KMS-11 (cell line): ENCODE data around the gene HMSD.

Experiments used
- H2AFZ ChIP-seq: fragments of 200-600 bp; sonication (generic); 2 replicates; pipeline ENCODE4 v1.6.1; 2016; ENCODE audit warnings: antibody characterized with exemption, mixed run types, low read depth
- H3K27ac ChIP-seq: fragments of 200-600 bp; sonication (generic); 2 replicates; pipeline ENCODE4 v1.6.1; 2016; ENCODE audit warnings: mild to moderate bottlenecking, mixed run types
- H3K27me3 ChIP-seq: fragments of 200-600 bp; sonication (generic); 2 replicates; pipeline ENCODE4 v1.6.1; 2017; ENCODE audit warnings: mild to moderate bottlenecking, low read depth, mixed run types, moderate library complexity; ENCODE audit not compliant: insufficient read depth
- H3K36me3 ChIP-seq: fragments of 200-600 bp; sonication (generic); 2 replicates; pipeline ENCODE4 v1.6.1; 2017; ENCODE audit warnings: mild to moderate bottlenecking, mixed run types; ENCODE audit not compliant: insufficient read depth
- H3K4me1 ChIP-seq: fragments of 200-600 bp; sonication (generic); 2 replicates; pipeline ENCODE4 v1.6.1; 2016; ENCODE audit warnings: mild to moderate bottlenecking, low read depth, mixed run types; ENCODE audit not compliant: poor library complexity, severe bottlenecking
- H3K4me2 ChIP-seq: fragments of 200-600 bp; sonication (generic); 2 replicates; pipeline ENCODE4 v1.7.0; 2016; ENCODE audit warnings: mild to moderate bottlenecking, mixed run types
- H3K4me3 ChIP-seq: fragments of 200-600 bp; sonication (generic); IDR thresholded peaks from 2 replicates; pipeline ENCODE4 v1.6.1; 2017; ENCODE audit warnings: low read depth, low read length, mixed read lengths; ENCODE audit not compliant: insufficient read depth
- H3K79me2 ChIP-seq: fragments of 200-600 bp; sonication (generic); 2 replicates; pipeline ENCODE4 v1.6.1; 2016; ENCODE audit warnings: low read depth, mixed run types; ENCODE audit not compliant: insufficient read depth
- H3K9ac ChIP-seq: fragments of 200-600 bp; sonication (generic); 2 replicates; pipeline ENCODE4 v1.6.1; 2016; ENCODE audit warnings: mild to moderate bottlenecking, mixed run types
- H4K20me1 ChIP-seq: fragments of 200-600 bp; sonication (generic); 2 replicates; pipeline ENCODE4 v1.6.1; 2016; ENCODE audit warnings: mild to moderate bottlenecking, mixed run types; ENCODE audit not compliant: insufficient read depth
- TF ChIP-seq, protein P1 (sequence below): fragments of 200-600 bp; sonication (generic); conservative IDR thresholded peaks from 2 replicates; pipeline ENCODE4 v1.6.1; 2017; ENCODE audit warnings: low read depth, mild to moderate bottlenecking, antibody characterized with exemption, low read length, moderate library complexity, mixed read lengths

The HMSD gene, protein sequence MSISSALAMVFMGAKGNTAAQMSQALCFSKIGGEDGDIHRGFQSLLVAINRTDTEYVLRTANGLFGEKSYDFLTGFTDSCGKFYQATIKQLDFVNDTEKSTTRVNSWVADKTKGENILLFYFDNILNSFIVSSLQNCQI

DNA sequence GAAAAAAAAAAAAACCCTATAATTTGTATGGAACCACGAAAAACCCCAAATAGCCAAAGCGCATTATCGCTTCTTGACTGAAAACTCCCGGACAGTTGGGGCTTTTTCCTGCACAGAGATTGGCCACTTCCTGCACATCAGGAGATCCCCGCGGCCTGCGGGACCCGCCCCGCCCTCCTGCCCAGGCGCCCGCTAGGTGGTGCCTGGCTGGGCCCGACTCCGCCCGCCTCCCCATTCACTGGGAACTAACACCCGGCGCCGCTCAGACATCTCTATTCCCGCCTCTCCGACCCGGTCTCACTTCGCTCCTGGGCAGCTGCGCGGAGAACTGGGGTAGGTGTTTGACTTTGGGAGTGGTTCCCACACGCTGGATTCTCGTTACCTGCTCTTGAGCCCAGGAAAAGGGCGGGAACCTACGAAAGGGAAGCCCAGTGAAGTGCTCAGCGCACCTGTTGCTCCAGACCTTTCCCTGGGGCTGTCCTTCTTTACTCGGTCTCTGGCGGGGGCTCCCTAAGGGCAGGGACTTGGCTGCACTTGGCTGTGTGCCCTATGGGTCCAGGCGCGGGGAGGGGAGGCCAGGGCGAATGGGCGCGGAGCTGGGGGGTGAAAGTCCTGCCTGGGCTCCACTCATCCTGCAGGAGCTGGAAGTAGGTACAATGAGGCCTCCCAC is at the start of gene HMSD:
HMSD (plus strand) TSS at position 234 of the 670 bp plus-strand sequence. CDS start 4,155 bp downstream, outside the sequence.
- no peak within 1 kb of the TSS for H3K27ac ChIP-seq
- H3K27me3 ChIP-seq = no peaks in the 10 kb centered on the region
- H3K4me3 ChIP-seq = no peak within 1 kb of the TSS
- no peaks in the 10 kb centered on the region for H3K36me3 ChIP-seq
- H3K9ac ChIP-seq = no peak within 1 kb of the TSS
- H4K20me1 ChIP-seq = no peaks in the 10 kb centered on the region
- no peaks in the 10 kb centered on the region for H3K79me2 ChIP-seq
- no peak within 1 kb of the TSS for H3K4me2 ChIP-seq
- TF ChIP-seq, protein P1, sequence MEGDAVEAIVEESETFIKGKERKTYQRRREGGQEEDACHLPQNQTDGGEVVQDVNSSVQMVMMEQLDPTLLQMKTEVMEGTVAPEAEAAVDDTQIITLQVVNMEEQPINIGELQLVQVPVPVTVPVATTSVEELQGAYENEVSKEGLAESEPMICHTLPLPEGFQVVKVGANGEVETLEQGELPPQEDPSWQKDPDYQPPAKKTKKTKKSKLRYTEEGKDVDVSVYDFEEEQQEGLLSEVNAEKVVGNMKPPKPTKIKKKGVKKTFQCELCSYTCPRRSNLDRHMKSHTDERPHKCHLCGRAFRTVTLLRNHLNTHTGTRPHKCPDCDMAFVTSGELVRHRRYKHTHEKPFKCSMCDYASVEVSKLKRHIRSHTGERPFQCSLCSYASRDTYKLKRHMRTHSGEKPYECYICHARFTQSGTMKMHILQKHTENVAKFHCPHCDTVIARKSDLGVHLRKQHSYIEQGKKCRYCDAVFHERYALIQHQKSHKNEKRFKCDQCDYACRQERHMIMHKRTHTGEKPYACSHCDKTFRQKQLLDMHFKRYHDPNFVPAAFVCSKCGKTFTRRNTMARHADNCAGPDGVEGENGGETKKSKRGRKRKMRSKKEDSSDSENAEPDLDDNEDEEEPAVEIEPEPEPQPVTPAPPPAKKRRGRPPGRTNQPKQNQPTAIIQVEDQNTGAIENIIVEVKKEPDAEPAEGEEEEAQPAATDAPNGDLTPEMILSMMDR = no peak
- H3K4me1 ChIP-seq = no peaks in the 10 kb centered on the region
- no peak within 1 kb of the TSS; the same call in 1 of the 2 replicates for H2AFZ ChIP-seq

DNA sequence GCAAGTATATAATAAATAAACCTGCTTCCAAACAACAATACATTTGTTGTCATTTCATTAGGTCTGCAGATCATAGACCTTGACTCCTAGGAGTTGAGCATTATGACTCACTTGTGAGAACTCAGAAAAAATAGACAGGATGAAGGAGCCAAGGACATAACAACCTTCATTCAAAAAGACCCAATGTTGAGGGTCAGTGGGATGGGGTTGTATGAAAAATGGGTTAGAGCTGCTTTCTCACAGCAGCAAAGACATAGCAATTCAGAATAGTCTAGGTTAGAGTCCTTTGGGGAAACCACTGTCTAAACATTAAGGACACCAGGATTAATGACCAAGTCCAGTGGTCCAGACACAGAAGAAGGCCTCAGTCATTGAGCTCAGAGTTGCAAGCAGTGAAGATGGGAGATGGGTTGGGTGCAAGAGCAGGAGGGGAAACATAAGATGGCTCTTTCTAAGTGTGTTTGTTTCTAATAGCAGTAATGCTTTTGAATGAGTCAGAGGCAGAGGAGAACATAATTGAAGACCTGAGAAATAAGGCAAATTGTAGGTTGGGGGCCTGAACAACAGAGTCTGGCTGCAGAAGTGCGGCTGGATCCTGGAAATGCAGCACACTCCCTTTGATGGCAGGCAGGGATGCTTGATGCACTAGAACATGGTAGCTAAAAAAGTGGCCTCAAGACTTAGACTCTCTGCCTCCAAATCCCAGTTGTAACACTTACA is 45.1 kb upstream of the HMSD start:
- Histone ChIP-seq H3K36me3 (no peaks in the 10 kb centered on the region), H3K27me3 (no peaks in the 10 kb centered on the region), H3K9ac (no peak overlapping the region), H3K27ac (no peak overlapping the region), H3K4me3 (no peak overlapping the region), H3K4me1 (no peaks in the 10 kb centered on the region), H3K79me2 (no peaks in the 10 kb centered on the region), H3K4me2 (no peak overlapping the region), H4K20me1 (no peaks in the 10 kb centered on the region), H2AFZ (no peak overlapping the region)
- TF ChIP-seq, protein P1 = no peak

DNA sequence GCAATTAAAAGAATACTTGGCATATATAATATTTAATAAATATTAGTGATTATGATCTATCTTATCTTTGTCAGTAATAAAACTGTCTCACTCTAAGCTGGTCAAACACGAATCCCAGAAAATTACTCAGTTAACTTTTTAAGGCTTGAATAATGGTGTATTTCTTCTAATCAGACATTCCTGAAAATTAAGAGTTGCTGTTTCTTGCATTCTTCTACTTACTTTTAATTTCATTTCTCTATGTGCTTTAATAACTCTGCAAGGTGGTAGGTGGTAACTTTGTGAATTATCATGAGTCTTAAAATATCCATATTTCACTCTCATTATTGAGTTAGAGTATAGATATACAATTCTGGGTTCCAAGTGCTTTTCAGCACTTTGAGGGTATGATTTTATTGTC is 44.4 kb upstream of the HMSD start:
- TF ChIP-seq, protein P1 = no peak
- Histone ChIP-seq H3K4me2 (no peak overlapping the region), H3K4me1 (no peaks in the 10 kb centered on the region), H3K27ac (no peak overlapping the region), H2AFZ (no peak overlapping the region), H3K4me3 (no peak overlapping the region), H4K20me1 (no peaks in the 10 kb centered on the region), H3K9ac (no peak overlapping the region), H3K36me3 (no peaks in the 10 kb centered on the region), H3K79me2 (no peaks in the 10 kb centered on the region), H3K27me3 (no peaks in the 10 kb centered on the region)

DNA sequence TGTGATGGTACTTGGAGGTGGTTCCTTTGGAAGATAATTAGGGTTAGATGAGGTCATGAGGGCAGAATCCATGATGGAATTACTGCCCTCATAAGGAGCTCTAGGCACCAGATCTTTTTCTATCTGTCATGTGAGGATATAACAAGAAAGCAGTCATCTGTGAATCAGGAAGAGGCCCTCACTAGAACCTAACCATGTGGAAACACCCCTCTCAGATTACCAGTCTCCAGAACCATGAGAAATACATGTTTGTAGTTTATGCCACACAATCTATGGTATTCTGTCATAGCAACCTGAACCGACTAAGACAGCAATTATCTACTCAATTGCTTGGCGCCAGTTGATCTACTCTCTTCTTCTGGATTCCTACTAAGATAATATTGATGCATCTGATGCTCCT is 43.7 kb upstream of the HMSD start:
- no peak overlapping the region for H3K4me2 ChIP-seq
- H3K27ac ChIP-seq = no peak overlapping the region
- no peaks in the 10 kb centered on the region for H3K4me1 ChIP-seq
- H3K9ac ChIP-seq = no peak overlapping the region
- no peaks in the 10 kb centered on the region for H3K79me2 ChIP-seq
- H3K36me3 ChIP-seq = no peaks in the 10 kb centered on the region
- TF ChIP-seq, protein P1 = no peak
- H3K27me3 ChIP-seq = no peaks in the 10 kb centered on the region
- H3K4me3 ChIP-seq = no peak overlapping the region
- H2AFZ ChIP-seq = no peak overlapping the region
- no peaks in the 10 kb centered on the region for H4K20me1 ChIP-seq
